GM10847 (cell line): ENCODE results near the gene KRTAP10-3.

Experiments used
- POLR2A ChIP-seq: IDR thresholded peaks from 2 replicates; pipeline ENCODE4 v1.6.1; 2011; ENCODE audit not compliant: insufficient read length; ENCODE audit errors: extremely low read depth

KRTAP10-3 gene

GRCh38 chr21:44521301-44521927 lies 37.2 kb downstream of the KRTAP10-3 start:
- TF ChIP-seq POLR2A: no peak

GRCh38 chr21:44520326-44521300 lies 38.0 kb downstream of the KRTAP10-3 start:
- no peak for TF ChIP-seq POLR2A

DNA sequence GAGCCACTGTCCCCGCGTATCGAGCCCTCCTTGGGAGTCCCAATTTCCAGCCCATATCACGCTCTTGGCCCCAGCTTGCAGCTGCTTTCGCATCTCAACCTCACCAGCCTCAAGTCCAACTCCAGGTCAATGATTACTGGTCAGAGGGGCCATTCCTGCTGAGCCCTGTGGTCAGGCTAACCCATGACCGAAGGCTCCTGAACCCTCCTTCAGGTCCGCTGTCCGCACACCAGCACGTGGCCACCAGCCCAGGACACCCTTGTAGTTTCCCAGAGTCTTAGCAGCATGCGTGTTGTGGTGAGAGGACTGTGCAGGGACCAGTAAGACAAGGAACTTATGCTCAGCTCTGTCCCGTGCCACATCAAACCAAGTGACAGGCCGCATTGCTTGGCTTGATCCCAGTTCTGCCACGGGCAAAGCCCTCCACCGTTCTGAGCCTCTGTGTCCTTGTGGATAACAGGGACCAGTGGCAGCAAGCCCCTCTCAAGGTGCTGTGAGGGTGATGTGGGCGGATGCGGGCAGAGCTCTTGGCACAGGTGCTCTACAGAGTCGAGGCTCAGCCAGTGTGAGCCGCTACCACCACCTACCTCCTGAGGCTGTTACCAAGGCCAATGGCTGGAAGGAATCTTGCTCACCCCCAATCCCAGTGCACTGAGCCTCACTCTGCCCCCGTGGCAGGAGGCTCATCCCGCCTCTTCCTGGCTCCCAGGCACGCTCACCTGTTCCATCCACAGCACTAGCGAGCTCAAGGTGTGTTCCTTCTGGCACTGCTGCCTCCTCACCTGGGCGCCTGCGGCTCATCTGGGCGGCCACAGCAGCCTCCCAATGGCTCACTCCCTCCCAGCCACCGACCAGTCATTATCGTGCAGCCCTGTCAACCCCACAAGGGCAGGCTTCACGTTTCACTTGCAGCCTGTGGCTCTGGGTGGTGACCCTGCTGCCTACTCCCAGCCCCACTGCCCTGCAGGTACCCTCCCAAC lies 39.0 kb downstream of the KRTAP10-3 start:
- no peak for TF ChIP-seq POLR2A

DNA sequence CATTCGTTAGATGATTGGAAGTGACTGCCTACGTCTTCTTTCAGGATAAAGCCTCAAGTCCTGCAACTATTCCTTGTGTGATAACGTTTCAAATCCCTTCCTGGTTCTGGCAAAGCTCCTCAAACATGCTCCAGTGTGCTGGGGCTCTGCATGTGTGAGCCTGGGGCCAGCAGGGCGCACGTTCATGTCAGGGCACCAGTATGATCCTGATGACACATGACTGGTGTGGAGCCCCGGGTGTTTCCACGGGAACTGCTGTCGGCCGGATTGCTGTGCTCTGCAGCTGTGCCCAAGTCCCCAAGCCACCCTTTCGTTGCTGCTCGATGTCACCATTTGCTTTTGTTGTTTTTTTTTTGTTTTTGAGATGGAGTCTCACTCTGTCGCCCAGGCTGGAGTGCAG lies 39.9 kb downstream of the KRTAP10-3 start:
- no peak for TF ChIP-seq POLR2A

DNA sequence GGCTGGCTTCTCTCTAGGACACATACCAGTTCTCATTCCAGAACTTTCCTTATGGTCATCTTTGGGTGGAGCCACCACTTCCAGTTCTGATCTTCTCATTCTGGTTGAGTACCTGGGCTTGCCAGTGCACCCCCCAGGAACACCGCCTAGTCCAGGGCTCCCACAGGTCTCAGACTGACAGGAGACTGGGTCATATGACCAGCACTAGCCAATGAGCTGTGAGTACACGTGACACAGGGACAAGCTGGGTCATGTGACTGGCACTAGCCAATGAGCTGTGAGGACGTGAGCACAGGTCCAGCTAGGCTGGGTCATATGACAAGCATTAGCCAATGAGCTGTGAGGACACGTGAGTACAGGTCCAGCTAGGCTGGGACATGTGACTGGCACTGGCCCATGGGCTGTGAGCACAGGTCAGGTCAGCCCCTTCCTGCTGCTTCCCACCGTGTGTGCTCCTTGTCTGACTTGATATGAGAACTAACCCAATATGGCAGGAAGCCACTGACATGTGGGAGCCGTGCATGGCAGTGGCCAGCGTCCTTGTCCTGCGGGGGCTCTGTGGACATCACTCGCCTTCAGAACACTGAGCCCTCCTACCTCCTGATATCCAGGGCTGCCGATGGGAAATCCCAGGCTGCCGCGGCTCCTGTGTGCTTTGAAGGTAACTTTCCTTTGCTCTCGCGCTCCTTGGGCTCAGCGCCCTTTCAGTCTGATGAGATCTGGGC lies 41.3 kb downstream of the KRTAP10-3 start:
- TF ChIP-seq POLR2A: no peak

- TF ChIP-seq POLR2A: no peak
Observed at GRCh38 chr21:44516828-44517174, 41.8 kb downstream of the KRTAP10-3 start.

DNA sequence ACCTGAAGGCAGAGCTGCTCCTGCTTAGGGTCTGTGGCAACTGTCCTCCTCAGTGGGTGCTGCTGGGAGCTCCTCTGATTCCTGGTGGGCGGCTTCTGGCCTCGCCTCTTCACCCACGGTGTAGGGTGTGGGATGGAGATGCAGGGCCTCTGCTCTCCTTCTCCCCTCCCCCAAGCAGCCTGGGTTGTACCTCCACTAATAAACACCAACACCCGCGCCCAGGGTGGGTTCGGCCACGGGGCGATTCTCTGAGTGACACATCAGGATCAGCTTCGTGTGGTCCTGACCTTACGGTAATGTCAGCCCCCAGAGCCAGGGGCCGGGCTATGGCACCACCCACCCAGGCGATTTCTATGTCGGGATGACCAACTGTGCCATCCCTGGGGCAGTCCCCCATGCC lies 42.3 kb downstream of the KRTAP10-3 start:
- TF ChIP-seq POLR2A: no peak

DNA sequence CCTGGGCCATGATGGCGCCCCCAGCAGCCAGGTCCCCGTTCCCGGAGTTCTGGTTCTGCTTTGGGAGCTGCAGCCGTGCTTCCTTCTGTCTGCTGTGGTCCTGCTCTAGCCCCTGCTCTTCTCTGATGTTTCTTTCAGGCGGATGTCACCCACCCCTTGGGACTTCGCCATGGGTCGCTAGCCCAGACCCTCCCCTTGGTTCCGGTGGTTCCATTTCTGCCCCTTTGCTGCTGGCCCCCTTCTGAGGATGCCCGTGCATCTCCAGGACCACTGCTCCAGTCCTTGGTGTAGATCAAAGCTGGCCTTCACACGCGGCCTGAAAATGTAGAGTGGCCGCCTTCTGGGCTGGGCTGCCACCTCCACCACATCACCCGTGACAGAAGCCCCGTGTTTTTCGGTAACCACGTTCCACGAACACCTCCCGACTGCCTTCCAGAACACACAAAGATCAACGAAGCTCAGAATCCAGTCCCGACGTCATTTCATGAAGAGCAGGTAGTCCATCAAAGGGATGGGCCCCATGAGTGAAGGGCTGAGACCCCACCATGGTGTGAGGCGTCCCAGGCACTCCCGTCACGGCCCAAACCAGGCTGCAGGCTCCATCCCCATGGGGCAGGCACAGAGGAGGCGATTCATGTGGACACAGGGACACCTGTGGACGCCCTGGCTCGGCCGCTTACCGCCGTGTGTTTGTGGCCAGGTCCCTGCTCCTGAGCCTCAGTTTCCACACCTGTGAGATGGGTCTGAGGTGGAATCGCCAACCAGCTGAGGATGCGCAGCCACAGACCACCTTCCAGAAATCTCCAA lies 43.0 kb downstream of the KRTAP10-3 start:
- no peak for TF ChIP-seq POLR2A

- no peak for TF ChIP-seq POLR2A
Observed at GRCh38 chr21:44514746-44515358, 43.7 kb downstream of the KRTAP10-3 start.

DNA sequence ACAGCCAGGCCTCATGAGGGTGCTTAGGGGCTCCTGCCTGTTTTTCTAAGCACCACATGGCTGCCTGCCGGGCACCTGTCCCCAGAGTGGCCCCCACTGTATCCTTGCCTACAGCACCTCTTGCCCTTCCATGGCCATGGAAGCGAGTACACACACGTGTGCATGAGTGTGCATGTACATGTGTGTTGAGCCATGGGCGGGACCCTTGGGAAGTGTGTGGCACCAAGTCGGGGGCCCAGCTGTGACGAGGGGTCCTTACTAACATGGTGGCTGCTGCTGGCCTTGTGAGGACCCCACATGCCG lies 44.4 kb downstream of the KRTAP10-3 start:
- no peak for TF ChIP-seq POLR2A

DNA sequence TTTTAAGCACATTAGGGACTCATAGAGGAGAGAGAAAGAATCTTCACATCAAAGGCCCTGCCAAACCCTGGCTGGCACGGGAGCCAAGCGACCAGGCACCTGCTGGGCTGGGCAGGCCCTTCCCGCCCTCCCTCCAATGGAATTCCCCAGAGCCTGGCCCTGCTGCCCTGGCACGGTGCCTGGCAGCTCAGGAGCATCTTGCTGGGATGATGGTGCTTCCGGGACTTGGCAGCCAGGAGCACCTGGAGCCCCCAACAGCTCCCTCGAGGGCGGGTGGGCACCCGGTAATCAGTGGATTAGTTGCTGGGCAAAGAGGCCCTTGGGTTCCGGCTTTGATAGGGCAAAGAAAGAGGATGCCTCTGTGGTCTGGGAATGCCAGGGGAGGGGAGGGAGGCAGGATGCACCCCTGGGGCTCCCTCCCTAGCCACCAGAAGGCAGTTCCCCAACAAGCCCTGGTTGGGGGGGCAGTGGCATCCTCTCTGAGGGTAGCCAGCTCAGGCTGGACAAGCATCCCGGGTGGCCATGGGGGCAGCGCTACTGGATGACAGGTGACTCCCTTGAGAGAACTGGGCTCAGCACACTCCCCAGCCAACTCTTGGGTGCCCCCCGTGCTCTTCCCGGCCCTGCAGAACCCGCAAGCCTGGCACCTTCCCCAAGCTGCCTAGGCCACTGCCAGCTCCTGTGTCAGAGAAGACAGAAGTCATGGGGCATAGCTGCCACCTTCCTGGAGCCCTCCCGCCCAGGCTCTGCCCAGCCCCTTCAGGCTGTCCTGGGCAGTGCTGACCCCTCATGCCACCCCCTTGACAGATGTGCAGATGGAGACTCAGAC lies 45.0 kb downstream of the KRTAP10-3 start:
- TF ChIP-seq POLR2A: no peak

DNA sequence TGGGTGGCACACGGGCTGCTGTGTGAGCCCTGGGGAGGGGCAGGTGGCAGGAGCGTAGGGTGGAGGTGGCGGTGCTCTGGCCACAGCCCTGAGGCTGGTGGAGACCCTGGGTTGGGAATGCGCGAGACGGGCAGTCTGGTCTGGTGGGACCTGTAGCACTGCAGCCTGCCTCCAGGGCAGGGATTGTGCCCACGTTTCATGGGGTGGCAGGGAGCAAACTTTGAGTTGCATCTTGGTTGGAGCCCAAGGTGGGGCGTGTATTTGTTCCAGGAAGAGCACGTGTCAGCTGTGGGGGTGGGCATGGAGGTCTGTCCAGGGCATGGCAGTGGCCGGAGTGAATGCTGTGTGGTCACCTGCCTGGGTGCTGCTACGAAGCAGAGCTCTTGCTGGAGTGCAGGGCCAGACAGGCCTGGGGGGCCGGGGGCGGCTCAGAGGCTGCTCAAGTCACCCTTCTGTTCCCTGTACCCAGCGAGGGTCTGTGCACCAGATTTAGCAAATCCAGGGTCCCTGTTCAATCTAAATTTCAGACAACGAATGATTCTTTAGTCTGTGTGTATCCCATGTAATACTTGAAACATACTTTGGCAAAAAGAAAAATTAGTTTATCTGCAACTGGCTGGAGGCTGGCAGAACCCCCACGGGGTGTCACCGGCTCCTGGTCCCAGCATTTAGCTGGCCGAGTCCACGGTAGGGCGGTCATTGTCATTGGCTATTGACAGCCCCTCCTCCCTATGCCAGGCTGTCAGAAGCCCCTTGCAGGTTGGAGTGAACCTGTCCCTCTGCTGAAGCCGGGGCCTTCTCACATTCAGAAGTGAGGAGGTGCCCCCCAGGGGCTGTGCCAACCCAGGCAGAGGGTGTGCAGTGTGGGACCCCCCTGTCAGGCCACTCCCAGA lies 45.9 kb downstream of the KRTAP10-3 start:
- TF ChIP-seq POLR2A: no peak
